ENCODE data around the gene CNTNAP2. TPM values are rescaled to one million over a fixed set of nuclear protein-coding genes. Genes with fewer than 3 reads are reported as not detected.
"Not testable (repeated sequence)": the region's sequence is repeated elsewhere in the genome, so short reads cannot be mapped to it uniquely, and the experiment has no call there.

The CNTNAP2 gene
- total and polyA plus RNA-seq, 9 donors: 8.3 to 18.8 (median 10.4) TPM

DNA sequence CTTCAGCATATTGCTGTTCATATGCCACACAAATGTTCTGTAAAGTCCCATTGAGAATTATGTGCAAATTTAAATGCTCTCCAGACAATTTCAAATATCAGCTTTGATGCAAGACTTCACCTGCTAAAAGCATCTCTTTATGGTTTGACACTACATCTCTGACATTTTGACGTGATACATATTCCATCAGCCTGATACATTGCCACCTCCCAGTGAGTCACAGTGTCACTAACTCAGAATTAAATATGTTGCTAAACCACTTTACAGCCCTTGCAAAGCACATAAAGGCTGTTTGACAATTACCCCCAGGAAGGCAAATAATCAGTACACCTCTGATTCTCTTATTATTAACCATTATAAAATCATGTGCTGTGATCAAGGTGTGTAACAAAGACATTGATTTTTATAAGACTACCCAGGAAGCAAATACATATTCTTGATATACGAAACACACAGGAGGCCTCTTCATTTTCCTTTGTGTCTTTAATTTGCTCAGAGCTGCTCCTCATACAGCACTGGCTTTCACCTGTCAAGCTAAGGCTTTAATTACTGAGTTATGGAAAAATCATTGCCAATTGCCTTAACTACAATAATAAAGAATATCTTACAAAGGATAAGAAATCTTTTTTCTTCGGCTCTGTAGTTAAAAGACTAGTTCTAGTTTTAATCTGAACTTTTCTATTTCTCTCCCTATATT lies 1926.5 kb downstream of the CNTNAP2 start:
- H3K4me3 ChIP-seq (ENCODE audit: low read length): no peak overlapping the region
- DNase-seq: no peak
- 100% methylated on average over 1 of the region's 3 CpGs for WGBS (ENCODE audit: insufficient coverage)
- no peaks in the 10 kb centered on the region for H3K9me3 ChIP-seq (replicated peaks; ENCODE audit: control insufficient read depth, low read depth, low read length)
- H3K27me3 ChIP-seq (ENCODE audit: control insufficient read depth, insufficient read depth, low read length): no peaks in the 10 kb centered on the region
- no peaks in the 10 kb centered on the region for H3K36me3 ChIP-seq (ENCODE audit: control insufficient read depth, insufficient read depth, low read length)
- H3K27ac ChIP-seq (ENCODE audit: low read length): no peak overlapping the region
- H3K4me1 ChIP-seq (ENCODE audit: control insufficient read depth, insufficient read depth, low read length): no peaks in the 10 kb centered on the region

DNA sequence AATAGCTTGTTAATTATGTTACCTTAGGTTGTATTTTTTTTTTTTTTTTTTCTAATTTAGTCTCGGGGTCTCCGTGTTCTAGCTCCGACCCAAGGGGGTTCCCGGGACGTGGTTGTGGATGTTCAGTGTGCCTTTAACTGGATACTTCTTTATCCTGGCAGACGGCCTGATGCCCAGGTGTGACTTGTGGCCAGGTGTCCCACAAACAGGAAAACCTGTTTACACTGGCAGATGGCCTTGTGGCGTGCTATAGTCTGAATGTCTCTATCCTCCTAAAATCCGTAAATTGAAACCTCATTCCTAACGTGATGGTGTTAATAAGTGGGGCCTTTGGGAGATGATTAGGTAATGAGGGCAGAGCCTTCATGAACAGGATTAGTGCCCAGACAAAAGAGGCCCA lies 1927.6 kb downstream of the CNTNAP2 start:
- WGBS (ENCODE audit: insufficient coverage): 90% methylated on average over 6 of the region's 9 CpGs

GRCh38 chr7:148045521-148045920 lies 1928.9 kb downstream of the CNTNAP2 start:
- no CpG with 5 or more reads among the region's 6 CpGs for WGBS (ENCODE audit: insufficient coverage)
- H3K4me1 ChIP-seq (ENCODE audit: control insufficient read depth, insufficient read depth, low read length): no peaks in the 10 kb centered on the region

More for the DNA sequence above, 1927.6 kb downstream of the CNTNAP2 start:
- no peaks in the 10 kb centered on the region for H3K9me3 ChIP-seq (replicated peaks; ENCODE audit: control insufficient read depth, low read depth, low read length)
- no peak for DNase-seq
- H3K4me1 ChIP-seq (ENCODE audit: control insufficient read depth, insufficient read depth, low read length): no peaks in the 10 kb centered on the region
- H3K4me3 ChIP-seq (ENCODE audit: low read length): no peak overlapping the region
- H3K36me3 ChIP-seq (ENCODE audit: control insufficient read depth, insufficient read depth, low read length): no peaks in the 10 kb centered on the region
- no peaks in the 10 kb centered on the region for H3K27me3 ChIP-seq (ENCODE audit: control insufficient read depth, insufficient read depth, low read length)
- H3K27ac ChIP-seq (ENCODE audit: low read length): no peak overlapping the region

DNA sequence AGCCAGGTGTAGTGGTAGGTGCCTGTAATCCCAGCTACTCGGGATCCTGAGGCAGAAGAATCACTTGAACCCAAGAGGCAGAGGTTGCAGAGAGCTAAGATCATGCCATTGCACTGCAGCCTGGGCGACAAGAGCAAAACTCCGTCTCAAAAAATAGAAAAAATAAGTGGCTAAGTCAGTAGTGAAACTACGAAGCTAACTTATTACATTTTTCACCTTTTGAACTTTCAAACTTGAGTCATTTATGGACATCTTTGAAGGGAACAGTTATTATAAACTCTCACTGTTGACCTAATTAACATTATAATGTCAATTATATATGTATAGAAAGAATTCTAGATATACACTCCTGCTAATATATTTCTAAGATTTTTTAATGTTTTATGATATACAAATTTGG lies 1932.5 kb downstream of the CNTNAP2 start:
- no peaks in the 10 kb centered on the region for H3K9me3 ChIP-seq (replicated peaks; ENCODE audit: control insufficient read depth, low read depth, low read length)
- no peak overlapping the region for H3K4me3 ChIP-seq (ENCODE audit: low read length)
- H3K27me3 ChIP-seq (ENCODE audit: control insufficient read depth, insufficient read depth, low read length): no peaks in the 10 kb centered on the region
- WGBS (ENCODE audit: insufficient coverage): no CpG with 5 or more reads among the region's 4 CpGs
- H3K4me1 ChIP-seq (ENCODE audit: control insufficient read depth, insufficient read depth, low read length): no peaks in the 10 kb centered on the region
- no peaks in the 10 kb centered on the region for H3K36me3 ChIP-seq (ENCODE audit: control insufficient read depth, insufficient read depth, low read length)
- no peak overlapping the region for H3K27ac ChIP-seq (ENCODE audit: low read length)
- DNase-seq: no peak

More at GRCh38 chr7:148045521-148045920, 1928.9 kb downstream of the CNTNAP2 start:
- no peaks in the 10 kb centered on the region for H3K36me3 ChIP-seq (ENCODE audit: control insufficient read depth, insufficient read depth, low read length)
- no peak overlapping the region for H3K27ac ChIP-seq (ENCODE audit: low read length)
- H3K27me3 ChIP-seq (ENCODE audit: control insufficient read depth, insufficient read depth, low read length): no peaks in the 10 kb centered on the region
- H3K4me3 ChIP-seq (ENCODE audit: low read length): no peak overlapping the region
- DNase-seq: no peak
- no peaks in the 10 kb centered on the region for H3K9me3 ChIP-seq (replicated peaks; ENCODE audit: control insufficient read depth, low read depth, low read length)

- Histone ChIP-seq H3K27me3 (ENCODE audit: control insufficient read depth, insufficient read depth, low read length) (no peaks in the 10 kb centered on the region), H3K4me3 (ENCODE audit: low read length) (no peak overlapping the region)
- no CpG with 5 or more reads among the region's 3 CpGs for WGBS (ENCODE audit: insufficient coverage)
Measured at GRCh38 chr7:148050492-148051158, 1934.0 kb downstream of the CNTNAP2 start.

DNA sequence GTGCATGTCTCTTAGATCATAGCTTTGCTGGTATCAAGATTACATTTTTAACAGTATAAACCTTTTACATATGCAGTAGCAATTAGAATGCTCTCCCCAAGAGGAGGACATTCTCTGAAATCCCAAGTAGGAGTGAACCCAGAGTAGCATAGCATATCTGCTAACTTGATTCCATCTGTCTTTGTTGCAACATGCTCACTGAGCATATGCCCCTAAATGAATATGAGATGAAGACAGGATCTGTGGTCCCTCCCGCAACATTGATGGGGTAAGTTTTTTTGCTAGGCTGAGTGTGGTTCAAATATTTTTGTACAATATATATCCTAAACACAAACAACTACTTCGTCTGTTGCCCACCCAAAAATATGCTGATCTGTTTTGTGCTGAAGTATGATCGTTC lies 1939.8 kb downstream of the CNTNAP2 start:
- no CpG with 5 or more reads among the region's 3 CpGs for WGBS (ENCODE audit: insufficient coverage)
- no peaks in the 10 kb centered on the region for H3K36me3 ChIP-seq (ENCODE audit: control insufficient read depth, insufficient read depth, low read length)
- no peaks in the 10 kb centered on the region for H3K27me3 ChIP-seq (ENCODE audit: control insufficient read depth, insufficient read depth, low read length)
- no peak overlapping the region for H3K27ac ChIP-seq (ENCODE audit: low read length)
- no peak for DNase-seq
- H3K4me3 ChIP-seq (ENCODE audit: low read length): no peak overlapping the region
- H3K9me3 ChIP-seq (replicated peaks; ENCODE audit: control insufficient read depth, low read depth, low read length): no peaks in the 10 kb centered on the region
- no peaks in the 10 kb centered on the region for H3K4me1 ChIP-seq (ENCODE audit: control insufficient read depth, insufficient read depth, low read length)

More at GRCh38 chr7:148050492-148051158, 1934.0 kb downstream of the CNTNAP2 start:
- no peaks in the 10 kb centered on the region for H3K4me1 ChIP-seq (ENCODE audit: control insufficient read depth, insufficient read depth, low read length)
- no peak overlapping the region for H3K27ac ChIP-seq (ENCODE audit: low read length)
- H3K36me3 ChIP-seq (ENCODE audit: control insufficient read depth, insufficient read depth, low read length): no peaks in the 10 kb centered on the region
- DNase-seq: no peak
- no peaks in the 10 kb centered on the region for H3K9me3 ChIP-seq (replicated peaks; ENCODE audit: control insufficient read depth, low read depth, low read length)

DNA sequence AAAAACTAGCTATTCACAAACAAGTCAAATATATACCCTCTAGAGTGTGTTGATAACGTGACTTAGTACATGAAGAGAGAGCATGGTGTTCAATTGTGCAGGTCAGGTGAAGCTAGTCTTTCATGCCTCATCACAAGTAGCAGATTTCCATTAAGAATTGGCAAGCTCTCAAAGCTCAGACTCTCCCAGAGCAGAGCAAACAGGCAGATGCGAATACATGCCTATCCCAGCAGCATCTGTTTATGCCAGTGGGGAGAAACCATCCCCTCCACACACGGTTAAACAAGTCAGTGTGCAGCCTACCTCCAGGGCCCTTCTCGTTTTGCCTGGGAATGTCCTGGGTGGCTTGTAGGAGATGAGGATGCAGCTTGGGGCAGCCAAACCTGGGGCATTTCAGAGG lies 1941.5 kb downstream of the CNTNAP2 start:
- Histone ChIP-seq H3K36me3 (ENCODE audit: control insufficient read depth, insufficient read depth, low read length) (no peaks in the 10 kb centered on the region), H3K4me1 (ENCODE audit: control insufficient read depth, insufficient read depth, low read length) (no peaks in the 10 kb centered on the region), H3K9me3 (replicated peaks; ENCODE audit: control insufficient read depth, low read depth, low read length) (no peaks in the 10 kb centered on the region), H3K4me3 (ENCODE audit: low read length) (no peak overlapping the region), H3K27ac (ENCODE audit: low read length) (no peak overlapping the region), H3K27me3 (ENCODE audit: control insufficient read depth, insufficient read depth, low read length) (no peaks in the 10 kb centered on the region)
- WGBS (ENCODE audit: insufficient coverage): 70% methylated on average over 1 of the region's 4 CpGs
- DNase-seq: no peak

GRCh38 chr7:148058753-148059152 lies 1942.2 kb downstream of the CNTNAP2 start:
- H3K9me3 ChIP-seq (replicated peaks; ENCODE audit: control insufficient read depth, low read depth, low read length): no peaks in the 10 kb centered on the region
- 94% methylated on average over 2 of the region's 6 CpGs for WGBS (ENCODE audit: insufficient coverage)
- no peak overlapping the region for H3K27ac ChIP-seq (ENCODE audit: low read length)
- no peaks in the 10 kb centered on the region for H3K4me1 ChIP-seq (ENCODE audit: control insufficient read depth, insufficient read depth, low read length)
- no peaks in the 10 kb centered on the region for H3K36me3 ChIP-seq (ENCODE audit: control insufficient read depth, insufficient read depth, low read length)
- no peaks in the 10 kb centered on the region for H3K27me3 ChIP-seq (ENCODE audit: control insufficient read depth, insufficient read depth, low read length)
- H3K4me3 ChIP-seq (ENCODE audit: low read length): no peak overlapping the region
- DNase-seq: no peak

GRCh38 chr7:148060724-148061123 lies 1944.1 kb downstream of the CNTNAP2 start:
- Histone ChIP-seq H3K9me3 (replicated peaks; ENCODE audit: control insufficient read depth, low read depth, low read length) (no peaks in the 10 kb centered on the region), H3K4me3 (ENCODE audit: low read length) (no peak overlapping the region), H3K27me3 (ENCODE audit: control insufficient read depth, insufficient read depth, low read length) (no peaks in the 10 kb centered on the region), H3K36me3 (ENCODE audit: control insufficient read depth, insufficient read depth, low read length) (no peaks in the 10 kb centered on the region), H3K4me1 (ENCODE audit: control insufficient read depth, insufficient read depth, low read length) (no peaks in the 10 kb centered on the region), H3K27ac (ENCODE audit: low read length) (no peak overlapping the region)
- WGBS (ENCODE audit: insufficient coverage): no CpG with 5 or more reads among the region's 1 CpG
- DNase-seq: no peak

GRCh38 chr7:148078111-148078510 lies 1961.5 kb downstream of the CNTNAP2 start:
- not testable (repeated sequence) for H3K27ac ChIP-seq (ENCODE audit: low read length); H3K4me3 ChIP-seq (ENCODE audit: low read length); H3K4me1 ChIP-seq (ENCODE audit: control insufficient read depth, insufficient read depth, low read length); H3K36me3 ChIP-seq (ENCODE audit: control insufficient read depth, insufficient read depth, low read length); H3K27me3 ChIP-seq (ENCODE audit: control insufficient read depth, insufficient read depth, low read length); H3K9me3 ChIP-seq (replicated peaks; ENCODE audit: control insufficient read depth, low read depth, low read length)
- peak; percentile 20 for DNase-seq
- WGBS (ENCODE audit: insufficient coverage): 81% methylated on average over 2 of the region's 4 CpGs
